Stimulated activated naive B cell treated with anti-CD40 and anti-IgM and Interleukin-4, amounts not matched to agents 10 μg/mL and 1 μg/mL and 100 μg/mL, for 72 hours (primary cell): ENCODE measurements around the gene KCNMA1.

Experiments
- ATAC-seq, 2 donors: fragments of 150-1000 bp; cut with Tn5 transposase; replicated peaks; 2 replicates each; pipeline ENCODE4 v1.10.0; 2021; ENCODE audit warnings: moderate library complexity in 1 of 2
- DNase-seq: peaks from one replicate; pipeline ENCODE4 v3.0.0; 2021
- H3K27ac Mint-ChIP-seq: one replicate; pipeline ENCODE4 v1.8.0; 2022; ENCODE audit warnings: mild to moderate bottlenecking, mixed read lengths
- H3K27me3 Mint-ChIP-seq, 2 donors: one replicate each; pipeline ENCODE4 v1.8.0; 2022; ENCODE audit warnings: mixed read lengths in 2 of 2
- H3K36me3 Mint-ChIP-seq, 2 donors: one replicate each; pipeline ENCODE4 v1.8.0; 2022; ENCODE audit warnings: mixed read lengths in 2 of 2, mild to moderate bottlenecking in 1 of 2
- H3K4me1 Mint-ChIP-seq, 2 donors: one replicate each; pipeline ENCODE4 v1.8.0; 2022; ENCODE audit warnings: mixed read lengths in 2 of 2, mild to moderate bottlenecking in 1 of 2
- H3K4me3 Mint-ChIP-seq, 2 donors: one replicate each; pipeline ENCODE4 v1.8.0; 2022; ENCODE audit warnings: mild to moderate bottlenecking in 2 of 2, mixed read lengths in 2 of 2, moderate library complexity in 1 of 2
- H3K9me3 Mint-ChIP-seq, 2 donors: one replicate each; pipeline ENCODE4 v1.8.0; 2022; ENCODE audit warnings: mixed read lengths in 2 of 2, mild to moderate bottlenecking in 1 of 2

The KCNMA1 gene

DNA sequence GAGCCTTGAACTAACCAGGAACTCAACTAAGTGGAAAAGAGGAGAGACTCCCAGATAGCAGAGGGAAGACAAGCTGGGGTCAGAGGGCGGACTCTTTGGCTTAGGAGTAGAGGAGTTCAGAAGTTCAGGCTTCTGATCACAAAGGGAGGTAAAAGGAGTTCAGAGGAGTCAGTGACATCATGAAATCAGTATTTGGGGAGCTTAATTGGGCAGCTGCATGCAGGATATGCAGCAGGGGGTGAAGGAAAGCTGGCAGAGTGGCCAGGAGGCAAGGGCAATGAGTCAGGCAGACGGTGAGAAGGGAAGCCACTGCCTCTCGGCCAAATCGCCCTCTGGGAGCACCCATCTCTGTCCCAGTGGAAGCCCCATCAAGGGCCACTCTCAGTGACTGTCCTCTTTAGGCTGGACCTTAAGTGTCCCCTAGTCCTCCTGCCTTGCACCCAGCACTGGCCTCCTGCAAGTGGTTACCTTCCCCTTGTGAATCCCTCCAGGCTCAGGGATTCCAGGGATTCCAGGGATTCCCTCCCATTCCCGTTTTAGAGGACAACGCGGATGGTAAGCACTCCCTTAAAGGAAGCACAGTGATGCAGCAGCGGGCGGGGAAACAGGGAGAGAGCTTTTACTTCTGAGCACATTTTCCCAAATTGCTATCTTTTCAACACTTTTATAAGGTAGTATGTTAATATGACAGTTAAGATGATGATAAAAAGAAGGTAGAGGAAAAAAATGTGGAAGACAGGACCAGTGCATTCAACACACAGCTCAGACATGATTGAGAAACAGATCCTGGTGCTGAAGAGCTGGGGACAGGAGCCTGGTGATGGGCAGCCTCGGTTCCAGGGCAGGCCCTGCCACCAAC is 72.6 kb downstream of the KCNMA1 start:
- no peak overlapping the region for H3K4me3 Mint-ChIP-seq
- DNase-seq (no peak), ATAC-seq (no peak)
- peaks cover 33 to 35% of the 10 kb centered on the region in 2 donors for H3K27me3 Mint-ChIP-seq
- no peaks in the 10 kb centered on the region for H3K4me1 Mint-ChIP-seq
- H3K36me3 Mint-ChIP-seq = no peaks in the 10 kb centered on the region
- no peaks in the 10 kb centered on the region for H3K9me3 Mint-ChIP-seq
- no peak overlapping the region for H3K27ac Mint-ChIP-seq

- ATAC-seq (no peak), DNase-seq (no peak)
- Mint-ChIP-seq H3K9me3 (no peaks in the 10 kb centered on the region), H3K36me3 (no peaks in the 10 kb centered on the region), H3K4me1 (no peaks in the 10 kb centered on the region), H3K4me3 (no peak overlapping the region), H3K27ac (no peak overlapping the region), H3K27me3 (peaks cover 33 to 35% of the 10 kb centered on the region in 2 donors)
Measured at GRCh38 chr10:77563638-77564270, 73.9 kb downstream of the KCNMA1 start.

DNA sequence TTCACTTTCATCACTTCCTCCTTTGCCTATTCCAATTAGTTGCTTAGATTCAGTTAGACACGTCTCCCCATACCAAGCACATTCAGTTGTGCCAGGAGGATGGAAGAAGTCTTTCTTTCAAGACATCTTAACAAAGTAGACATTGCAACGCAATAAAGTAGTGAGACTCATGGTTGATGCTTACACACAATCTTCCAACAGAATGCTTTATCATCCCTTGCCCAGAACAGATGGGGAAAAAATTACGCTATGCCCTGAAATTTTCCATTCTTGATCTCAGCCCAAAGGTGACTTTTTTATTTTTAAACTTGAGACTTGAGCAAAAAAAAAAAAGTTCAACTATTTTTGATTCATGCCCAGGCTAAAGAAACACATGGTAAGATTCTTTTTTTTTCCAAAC is 74.9 kb downstream of the KCNMA1 start:
- Mint-ChIP-seq H3K36me3 (no peaks in the 10 kb centered on the region), H3K4me3 (no peak overlapping the region), H3K4me1 (no peaks in the 10 kb centered on the region), H3K9me3 (no peaks in the 10 kb centered on the region), H3K27ac (no peak overlapping the region), H3K27me3 (peaks cover 33 to 35% of the 10 kb centered on the region in 2 donors)
- DNase-seq (no peak), ATAC-seq (no peak)

DNA sequence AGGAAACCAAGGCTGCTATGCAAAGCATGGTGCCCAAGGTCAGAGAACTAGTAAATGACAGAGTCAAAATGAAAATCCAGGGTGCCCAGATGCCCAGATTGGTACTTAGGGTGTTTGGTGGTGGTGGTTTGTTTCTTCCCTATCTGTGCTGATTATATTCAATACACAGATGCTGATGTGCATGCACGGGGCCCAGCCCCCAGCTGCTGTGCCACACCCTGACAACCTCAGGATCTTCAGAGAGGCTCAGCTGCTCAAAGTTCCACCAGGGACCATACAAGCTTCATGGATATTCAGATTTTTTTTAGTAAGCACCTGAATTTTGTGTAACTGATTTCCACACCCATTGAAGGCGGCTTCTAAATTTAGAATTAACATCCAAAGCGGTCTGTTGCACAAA is 75.6 kb downstream of the KCNMA1 start:
- H3K27ac Mint-ChIP-seq = no peak overlapping the region
- no peaks in the 10 kb centered on the region for H3K36me3 Mint-ChIP-seq
- H3K9me3 Mint-ChIP-seq = no peaks in the 10 kb centered on the region
- no peak for DNase-seq
- no peak overlapping the region for H3K4me3 Mint-ChIP-seq
- no peak for ATAC-seq
- peaks cover 31 to 35% of the 10 kb centered on the region in 2 donors for H3K27me3 Mint-ChIP-seq
- H3K4me1 Mint-ChIP-seq = no peaks in the 10 kb centered on the region

DNA sequence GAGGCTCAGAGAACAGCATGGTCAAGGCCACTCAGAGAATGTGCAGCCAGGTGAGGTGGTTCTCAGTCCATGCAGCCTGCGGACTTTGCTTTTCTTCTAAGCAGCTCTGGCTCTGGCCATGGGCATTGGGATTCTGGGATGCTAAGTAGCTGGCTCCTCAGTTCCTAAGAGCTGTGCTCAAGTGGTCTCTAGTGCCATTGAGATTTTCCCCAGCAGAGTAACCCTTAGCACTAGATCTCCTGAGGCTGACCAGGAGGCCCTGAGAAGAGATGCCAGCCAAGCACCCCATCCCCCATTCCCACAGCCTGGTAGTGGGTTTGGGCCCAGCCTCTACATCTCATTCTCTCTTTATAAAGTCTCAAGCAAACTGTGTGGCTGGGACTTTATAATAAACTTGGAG is 77.1 kb downstream of the KCNMA1 start:
- no peaks in the 10 kb centered on the region for H3K9me3 Mint-ChIP-seq
- DNase-seq (no peak), ATAC-seq (no peak)
- H3K4me3 Mint-ChIP-seq = no peak overlapping the region
- H3K27ac Mint-ChIP-seq = no peak overlapping the region
- H3K4me1 Mint-ChIP-seq = no peaks in the 10 kb centered on the region
- H3K36me3 Mint-ChIP-seq = no peaks in the 10 kb centered on the region
- H3K27me3 Mint-ChIP-seq = peaks cover 17 to 26% of the 10 kb centered on the region in 2 donors

DNA sequence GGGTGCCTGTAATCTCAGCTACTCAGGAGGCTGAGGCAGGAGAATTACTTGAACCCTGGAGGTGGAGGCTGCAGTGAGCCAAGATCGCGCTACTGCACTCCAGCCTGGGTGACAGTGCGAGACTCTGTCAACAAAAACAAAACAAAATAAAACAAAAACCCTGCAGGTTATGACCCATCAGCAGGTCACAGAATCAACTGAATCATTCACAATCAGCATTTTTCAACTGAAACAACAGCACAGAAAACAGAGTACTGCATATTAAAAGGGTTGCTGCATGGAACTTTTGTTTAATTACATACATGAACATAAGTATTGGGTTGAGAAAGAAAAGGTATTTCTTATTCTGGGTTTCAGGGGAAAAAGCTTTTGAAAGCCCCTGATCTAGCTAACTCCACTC is 77.6 kb downstream of the KCNMA1 start:
- no peaks in the 10 kb centered on the region for H3K36me3 Mint-ChIP-seq
- no peak overlapping the region for H3K4me3 Mint-ChIP-seq
- ATAC-seq (no peak), DNase-seq (no peak)
- no peaks in the 10 kb centered on the region for H3K4me1 Mint-ChIP-seq
- H3K9me3 Mint-ChIP-seq = no peaks in the 10 kb centered on the region
- H3K27me3 Mint-ChIP-seq = peaks cover 16 to 23% of the 10 kb centered on the region in 2 donors
- H3K27ac Mint-ChIP-seq = no peak overlapping the region

GRCh38 chr10:77556990-77557601 is 80.5 kb downstream of the KCNMA1 start:
- no peak for DNase-seq
- no peaks in the 10 kb centered on the region for H3K36me3 Mint-ChIP-seq
- H3K9me3 Mint-ChIP-seq = no peaks in the 10 kb centered on the region
- H3K27ac Mint-ChIP-seq = no peak overlapping the region
- H3K27me3 Mint-ChIP-seq = peaks cover 0 to 5% of the 10 kb centered on the region in 2 donors
- no peak for ATAC-seq
- no peak overlapping the region for H3K4me3 Mint-ChIP-seq
- H3K4me1 Mint-ChIP-seq = no peaks in the 10 kb centered on the region

GRCh38 chr10:77555591-77556212 is 81.9 kb downstream of the KCNMA1 start:
- H3K9me3 Mint-ChIP-seq = no peaks in the 10 kb centered on the region
- no peak for DNase-seq
- H3K27ac Mint-ChIP-seq = no peak overlapping the region

DNA sequence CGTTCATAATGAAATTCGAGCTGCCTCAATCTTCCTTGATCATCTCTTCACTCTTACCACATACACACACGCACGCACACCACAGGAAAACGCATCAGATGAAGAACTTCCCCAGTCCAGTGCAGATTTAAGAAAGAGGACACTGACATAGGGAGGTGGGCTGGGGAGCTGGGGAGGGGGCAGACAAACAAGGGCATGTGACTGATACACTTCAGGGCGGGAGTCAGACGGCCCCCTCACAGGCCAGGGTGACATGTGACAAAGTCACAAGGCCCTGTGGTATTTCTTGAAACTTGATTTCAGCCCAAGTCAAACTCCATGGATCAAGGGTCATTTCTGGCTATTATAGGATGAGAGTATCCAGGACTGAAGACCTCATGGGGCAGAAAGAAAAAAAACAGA is 82.6 kb downstream of the KCNMA1 start:
- H3K4me1 Mint-ChIP-seq = no peaks in the 10 kb centered on the region
- no peak overlapping the region for H3K4me3 Mint-ChIP-seq
- H3K9me3 Mint-ChIP-seq = no peaks in the 10 kb centered on the region
- DNase-seq (no peak), ATAC-seq (no peak)
- H3K27me3 Mint-ChIP-seq = no peaks in the 10 kb centered on the region
- no peak overlapping the region for H3K27ac Mint-ChIP-seq
- H3K36me3 Mint-ChIP-seq = no peaks in the 10 kb centered on the region

More at GRCh38 chr10:77555591-77556212, 81.9 kb downstream of the KCNMA1 start:
- Mint-ChIP-seq H3K36me3 (no peaks in the 10 kb centered on the region), H3K4me3 (no peak overlapping the region), H3K4me1 (no peaks in the 10 kb centered on the region), H3K27me3 (no peaks in the 10 kb centered on the region)
- no peak for ATAC-seq

DNA sequence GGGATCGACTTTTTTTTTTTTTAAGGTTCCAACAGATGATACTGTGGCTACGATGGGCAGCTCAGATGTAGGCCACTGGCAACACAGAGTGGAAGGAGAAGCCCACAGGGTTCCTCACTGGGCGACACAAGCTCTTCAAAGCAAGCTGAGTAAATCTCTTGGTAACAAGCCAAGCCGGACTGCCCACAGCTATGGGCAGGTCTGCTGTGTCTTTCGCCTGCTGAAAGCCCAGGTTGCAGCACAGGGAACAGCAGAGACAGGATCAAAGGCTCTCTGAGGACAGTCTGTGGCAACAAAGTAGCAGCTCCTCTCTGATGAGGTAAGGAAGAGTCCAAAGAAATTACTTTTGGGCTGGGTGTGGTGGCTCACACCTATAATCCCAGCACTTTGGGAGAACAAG is 83.6 kb downstream of the KCNMA1 start:
- Mint-ChIP-seq H3K4me1 (no peaks in the 10 kb centered on the region), H3K27ac (no peak overlapping the region), H3K36me3 (no peaks in the 10 kb centered on the region), H3K27me3 (no peaks in the 10 kb centered on the region), H3K9me3 (no peaks in the 10 kb centered on the region), H3K4me3 (no peak overlapping the region)
- ATAC-seq = no peak
- no peak for DNase-seq

DNA sequence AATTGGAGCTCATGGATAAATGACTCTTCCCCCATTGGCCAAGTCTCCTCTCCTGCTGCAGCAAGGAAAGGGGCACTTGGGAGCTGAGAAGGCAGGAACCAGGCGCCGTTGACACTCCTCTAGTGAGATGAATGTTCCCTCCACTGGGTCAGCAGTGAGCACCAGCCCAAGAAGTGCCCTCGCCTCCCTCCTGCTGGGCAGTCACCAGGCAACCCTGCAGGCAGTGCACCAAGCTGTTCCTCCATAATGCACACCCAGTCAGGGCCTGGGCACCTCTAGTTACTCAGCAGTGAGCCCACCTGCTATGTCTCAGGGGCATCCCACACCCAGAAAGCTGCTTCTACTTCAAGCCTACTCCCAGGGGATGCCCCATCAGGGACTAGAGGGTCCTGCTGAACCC is 84.3 kb downstream of the KCNMA1 start:
- no peak overlapping the region for H3K4me3 Mint-ChIP-seq
- ATAC-seq = no peak
- H3K9me3 Mint-ChIP-seq = no peaks in the 10 kb centered on the region
- no peaks in the 10 kb centered on the region for H3K36me3 Mint-ChIP-seq
- H3K4me1 Mint-ChIP-seq = no peaks in the 10 kb centered on the region
- DNase-seq = no peak
- H3K27ac Mint-ChIP-seq = no peak overlapping the region
- H3K27me3 Mint-ChIP-seq = no peaks in the 10 kb centered on the region

- no peak overlapping the region for H3K4me3 Mint-ChIP-seq
- no peak for ATAC-seq
- no peaks in the 10 kb centered on the region for H3K4me1 Mint-ChIP-seq
- H3K27ac Mint-ChIP-seq = no peak overlapping the region
- DNase-seq = no peak
- H3K36me3 Mint-ChIP-seq = no peaks in the 10 kb centered on the region
- peaks cover 0 to under 1% of the 10 kb centered on the region in 2 donors for H3K27me3 Mint-ChIP-seq
- H3K9me3 Mint-ChIP-seq = no peaks in the 10 kb centered on the region
Measured at GRCh38 chr10:77552252-77552651, 85.4 kb downstream of the KCNMA1 start.

- ATAC-seq (no peak), DNase-seq (no peak)
- Mint-ChIP-seq H3K36me3 (peaks cover 0 to 2% of the 10 kb centered on the region in 2 donors), H3K9me3 (peaks cover 0 to 2% of the 10 kb centered on the region in 2 donors), H3K4me1 (no peaks in the 10 kb centered on the region), H3K27ac (no peak overlapping the region), H3K4me3 (no peak overlapping the region), H3K27me3 (peaks cover 6 to 14% of the 10 kb centered on the region in 2 donors)
Measured at GRCh38 chr10:77550378-77550777, 87.2 kb downstream of the KCNMA1 start.

- Mint-ChIP-seq H3K4me1 (peaks cover 0 to 2% of the 10 kb centered on the region in 2 donors), H3K27me3 (peaks cover 13 to 20% of the 10 kb centered on the region in 2 donors), H3K9me3 (peaks cover 0 to 2% of the 10 kb centered on the region in 2 donors), H3K27ac (no peak overlapping the region), H3K36me3 (peaks cover 0 to 2% of the 10 kb centered on the region in 2 donors), H3K4me3 (no peak overlapping the region)
- DNase-seq (no peak), ATAC-seq (no peak)
Measured at GRCh38 chr10:77548671-77549070, 88.9 kb downstream of the KCNMA1 start.
